Liver (tissue), 9 donors: Measurements from ENCODE around the gene RTF2. TPM values are rescaled to one million over a fixed set of nuclear protein-coding genes. Genes with fewer than 3 reads are reported as not detected.

ENCODE experiments used
- DNase-seq: peaks from one replicate; pipeline ENCODE4 v3.0.0-alpha.2; 2017; ENCODE audit warnings: low spot score
- H3K27ac ChIP-seq, 2 donors: one replicate each; pipeline ENCODE4 v1.7.0; 2013; ENCODE audit warnings: inconsistent platforms in 2 of 2, low read length in 2 of 2, control low read depth in 1 of 2, low read depth in 1 of 2, mild to moderate bottlenecking in 1 of 2
- H3K27me3 ChIP-seq, 4 donors: one replicate each; pipeline versions ENCODE4 v1.6.1 to v1.7.0; 2013; ENCODE audit warnings: low read length in 3 of 4, inconsistent platforms in 1 of 4, mild to moderate bottlenecking in 1 of 4, moderate library complexity in 1 of 4; ENCODE audit not compliant: control insufficient read depth in 4 of 4, insufficient read depth in 4 of 4
- H3K36me3 ChIP-seq, 4 donors: one replicate each; pipeline versions ENCODE4 v1.6.1 to v1.7.0; 2013; ENCODE audit warnings: low read length in 3 of 4, mild to moderate bottlenecking in 3 of 4, low read depth in 1 of 4, moderate library complexity in 1 of 4; ENCODE audit not compliant: control insufficient read depth in 4 of 4, insufficient read depth in 3 of 4
- H3K4me1 ChIP-seq, 4 donors: one replicate each; pipeline versions ENCODE4 v1.6.1 to v1.7.0; 2013; ENCODE audit warnings: low read length in 3 of 4, mild to moderate bottlenecking in 3 of 4, moderate library complexity in 1 of 4; ENCODE audit not compliant: control insufficient read depth in 4 of 4, insufficient read depth in 4 of 4
- H3K4me3 ChIP-seq, 3 donors: one replicate each; pipeline versions ENCODE4 v1.6.1 to v1.7.0; 2013; ENCODE audit warnings: low read length in 3 of 3, control low read depth in 1 of 3, low read depth in 1 of 3, mild to moderate bottlenecking in 1 of 3
- H3K9ac ChIP-seq, 2 donors: one replicate each; pipeline ENCODE4 v1.7.0; 2013; ENCODE audit warnings: low read length in 2 of 2, mild to moderate bottlenecking in 2 of 2, moderate library complexity in 2 of 2, control low read depth in 1 of 2, low read depth in 1 of 2
- H3K9me3 ChIP-seq, 4 donors: one replicate each; pipeline versions ENCODE4 v1.6.1 to v1.7.0; 2013; ENCODE audit warnings: low read length in 3 of 4; ENCODE audit not compliant: control insufficient read depth in 4 of 4
- ATF3 ChIP-seq: IDR thresholded peaks from 2 replicates; pipeline ENCODE4 v1.6.1; 2016; ENCODE audit warnings: antibody characterized with exemption
- EGR1 ChIP-seq, 2 donors: IDR thresholded peaks; 2 replicates each; pipeline ENCODE4 v1.6.1; 2016 to 2018; ENCODE audit warnings: antibody characterized with exemption in 2 of 2, low read depth in 2 of 2
- FOXA1 ChIP-seq: IDR thresholded peaks from 2 replicates; pipeline ENCODE4 v1.6.1; 2016; ENCODE audit warnings: antibody characterized with exemption
- FOXA2 ChIP-seq: IDR thresholded peaks from 2 replicates; pipeline ENCODE4 v1.6.1; 2016; ENCODE audit warnings: antibody characterized with exemption
- GABPA ChIP-seq, 2 donors: IDR thresholded peaks in 1 of 2; conservative IDR thresholded peaks in 1 of 2; 2 replicates each; pipeline ENCODE4 v1.6.1; 2016; ENCODE audit warnings: antibody characterized with exemption in 2 of 2, mild to moderate bottlenecking in 1 of 2, moderate library complexity in 1 of 2
- HNF4A ChIP-seq, 2 donors: conservative IDR thresholded peaks; 2 replicates each; pipeline ENCODE4 v1.6.1; 2016; ENCODE audit warnings: antibody characterized with exemption in 2 of 2, mild to moderate bottlenecking in 2 of 2
- HNF4G ChIP-seq: IDR thresholded peaks from 2 replicates; pipeline ENCODE4 v1.6.1; 2016; ENCODE audit warnings: antibody characterized with exemption
- JUND ChIP-seq, 2 donors: IDR thresholded peaks; 2 replicates each; pipeline ENCODE4 v1.6.1; 2016; ENCODE audit warnings: antibody characterized with exemption in 2 of 2
- MAX ChIP-seq: IDR thresholded peaks from 2 replicates; pipeline ENCODE4 v1.6.1; 2016; ENCODE audit warnings: antibody characterized with exemption
- NR2F2 ChIP-seq: IDR thresholded peaks from 2 replicates; pipeline ENCODE4 v1.6.1; 2016; ENCODE audit warnings: antibody characterized with exemption
- RAD21 ChIP-seq, 2 donors: IDR thresholded peaks; 2 replicates each; pipeline ENCODE4 v1.6.1; 2016; ENCODE audit warnings: antibody characterized with exemption in 2 of 2, mild to moderate bottlenecking in 2 of 2
- RXRA ChIP-seq, 2 donors: IDR thresholded peaks; 2 replicates each; pipeline ENCODE4 v1.6.1; 2017 to 2018; ENCODE audit warnings: antibody characterized with exemption in 2 of 2, mild to moderate bottlenecking in 1 of 2
- SP1 ChIP-seq: IDR thresholded peaks from 2 replicates; pipeline ENCODE4 v1.6.1; 2018; ENCODE audit warnings: antibody characterized with exemption, mild to moderate bottlenecking
- TAF1 ChIP-seq: conservative IDR thresholded peaks from 2 replicates; pipeline ENCODE4 v1.6.1; 2016; ENCODE audit warnings: antibody characterized with exemption, mild to moderate bottlenecking
- YY1 ChIP-seq: IDR thresholded peaks from 2 replicates; pipeline ENCODE4 v1.6.1; 2016; ENCODE audit warnings: antibody characterized with exemption, mild to moderate bottlenecking
- WGBS: extraction: QIAGEN DNeasy Blood & Tissue Kit; methylation state at CpG from one replicate; pipeline ENCODE4 v1.1.7; 2013; 5-methylcytosine and 5-hydroxymethylcytosine counted together
- polyA plus RNA-seq, 2 donors: library from polyadenylated mRNA; stranded (reverse) in 1 of 2; unstranded in 1 of 2; fragments of 200-250 nt in 1 of 2; fragments of >200 nt in 1 of 2; fragmentation: Nextera tagmentation in 1 of 2; extraction: Ambion mirVana in 1 of 2; gene quantifications; one replicate each; pipeline versions ENCODE4 v1.2.1 to v1.2.3, GENCODE V29; 2013 to 2015
- total RNA-seq, 2 donors: library from RNA; depleted of rRNA; stranded (reverse); fragments of >200 nt; gene quantifications; one replicate each; pipeline ENCODE4 v1.2.3, GENCODE V29; 2014
- TF ChIP-seq, protein P1 (sequence below): IDR thresholded peaks from 2 replicates; pipeline ENCODE4 v1.6.1; 2016; ENCODE audit warnings: antibody characterized with exemption, mild to moderate bottlenecking
- TF ChIP-seq, protein P2 (sequence below): IDR thresholded peaks from 2 replicates; pipeline ENCODE4 v1.6.1; 2016; ENCODE audit warnings: antibody characterized with exemption
- TF ChIP-seq, protein P3 (sequence below): fragments of 150-350 bp; IDR thresholded peaks from 2 replicates; pipeline ENCODE4 v1.5.1; 2017; ENCODE audit warnings: improper control_type of control experiment, low read depth, low read length; ENCODE audit not compliant: missing input control
- donor health status: healthy.
- donor health status: healthy.
- donor health status: healthy.
- donor health status: healthy.
- donor health status: healthy.

The RTF2 gene
- total and polyA plus RNA-seq, 4 donors: 29.0 to 46.6 (median 35.1) TPM

DNA sequence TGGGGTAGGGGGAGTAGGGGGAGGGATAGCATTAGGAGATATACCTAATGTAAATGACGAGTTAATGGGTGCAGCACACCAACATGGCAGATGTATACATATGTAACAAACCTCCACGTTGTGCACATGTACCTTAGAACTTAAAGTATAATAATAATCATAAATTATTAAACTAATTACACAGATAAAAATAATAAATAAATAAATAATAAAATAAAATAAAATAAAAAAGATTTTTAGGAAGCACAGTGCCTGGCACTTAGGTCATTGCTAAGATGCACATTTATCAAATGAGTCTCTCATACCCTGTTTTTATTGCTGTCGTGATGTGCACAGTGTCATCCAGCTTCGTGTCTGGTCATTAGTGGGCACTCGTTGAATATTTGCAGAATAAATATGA lies 19.0 kb upstream of the RTF2 start:
- Histone ChIP-seq H3K27me3 (no peaks in the 10 kb centered on the region), H3K27ac (no peak overlapping the region)
- 92% methylated on average over 5 of the region's 5 CpGs for WGBS

GRCh38 chr20:56451056-56451765 lies 17.2 kb upstream of the RTF2 start:
- Histone ChIP-seq H3K9me3 (no peaks in the 10 kb centered on the region), H3K4me1 (no peaks in the 10 kb centered on the region), H3K27ac (no peak overlapping the region), H3K4me3 (no peak overlapping the region), H3K36me3 (peaks cover 0 to 8% (median 0%) of the 10 kb centered on the region in 4 donors), H3K9ac (no peak overlapping the region), H3K27me3 (no peaks in the 10 kb centered on the region)
- WGBS: 89% methylated on average over 13 of the region's 13 CpGs
- no peak for DNase-seq
- TF ChIP-seq RAD21 (IDR thresholded peaks at IDR 0.05) (no peak), GABPA (IDR thresholded peaks at IDR 0.05 in 1 of 2, conservative IDR thresholded peaks at IDR 0.05 in 1 of 2) (no peak), MAX (no peak), FOXA2 (no peak), JUND (IDR thresholded peaks at IDR 0.05) (no peak), NR2F2 (no peak), EGR1 (IDR thresholded peaks at IDR 0.05; ENCODE audit: low read depth in 2 of 2) (no peak), YY1 (no peak), SP1 (no peak), FOXA1 (no peak), ATF3 (no peak), HNF4G (no peak), RXRA (IDR thresholded peaks at IDR 0.05) (no peak)
- TF ChIP-seq, protein P1, sequence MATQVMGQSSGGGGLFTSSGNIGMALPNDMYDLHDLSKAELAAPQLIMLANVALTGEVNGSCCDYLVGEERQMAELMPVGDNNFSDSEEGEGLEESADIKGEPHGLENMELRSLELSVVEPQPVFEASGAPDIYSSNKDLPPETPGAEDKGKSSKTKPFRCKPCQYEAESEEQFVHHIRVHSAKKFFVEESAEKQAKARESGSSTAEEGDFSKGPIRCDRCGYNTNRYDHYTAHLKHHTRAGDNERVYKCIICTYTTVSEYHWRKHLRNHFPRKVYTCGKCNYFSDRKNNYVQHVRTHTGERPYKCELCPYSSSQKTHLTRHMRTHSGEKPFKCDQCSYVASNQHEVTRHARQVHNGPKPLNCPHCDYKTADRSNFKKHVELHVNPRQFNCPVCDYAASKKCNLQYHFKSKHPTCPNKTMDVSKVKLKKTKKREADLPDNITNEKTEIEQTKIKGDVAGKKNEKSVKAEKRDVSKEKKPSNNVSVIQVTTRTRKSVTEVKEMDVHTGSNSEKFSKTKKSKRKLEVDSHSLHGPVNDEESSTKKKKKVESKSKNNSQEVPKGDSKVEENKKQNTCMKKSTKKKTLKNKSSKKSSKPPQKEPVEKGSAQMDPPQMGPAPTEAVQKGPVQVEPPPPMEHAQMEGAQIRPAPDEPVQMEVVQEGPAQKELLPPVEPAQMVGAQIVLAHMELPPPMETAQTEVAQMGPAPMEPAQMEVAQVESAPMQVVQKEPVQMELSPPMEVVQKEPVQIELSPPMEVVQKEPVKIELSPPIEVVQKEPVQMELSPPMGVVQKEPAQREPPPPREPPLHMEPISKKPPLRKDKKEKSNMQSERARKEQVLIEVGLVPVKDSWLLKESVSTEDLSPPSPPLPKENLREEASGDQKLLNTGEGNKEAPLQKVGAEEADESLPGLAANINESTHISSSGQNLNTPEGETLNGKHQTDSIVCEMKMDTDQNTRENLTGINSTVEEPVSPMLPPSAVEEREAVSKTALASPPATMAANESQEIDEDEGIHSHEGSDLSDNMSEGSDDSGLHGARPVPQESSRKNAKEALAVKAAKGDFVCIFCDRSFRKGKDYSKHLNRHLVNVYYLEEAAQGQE: no peak
- TF ChIP-seq, protein P2, sequence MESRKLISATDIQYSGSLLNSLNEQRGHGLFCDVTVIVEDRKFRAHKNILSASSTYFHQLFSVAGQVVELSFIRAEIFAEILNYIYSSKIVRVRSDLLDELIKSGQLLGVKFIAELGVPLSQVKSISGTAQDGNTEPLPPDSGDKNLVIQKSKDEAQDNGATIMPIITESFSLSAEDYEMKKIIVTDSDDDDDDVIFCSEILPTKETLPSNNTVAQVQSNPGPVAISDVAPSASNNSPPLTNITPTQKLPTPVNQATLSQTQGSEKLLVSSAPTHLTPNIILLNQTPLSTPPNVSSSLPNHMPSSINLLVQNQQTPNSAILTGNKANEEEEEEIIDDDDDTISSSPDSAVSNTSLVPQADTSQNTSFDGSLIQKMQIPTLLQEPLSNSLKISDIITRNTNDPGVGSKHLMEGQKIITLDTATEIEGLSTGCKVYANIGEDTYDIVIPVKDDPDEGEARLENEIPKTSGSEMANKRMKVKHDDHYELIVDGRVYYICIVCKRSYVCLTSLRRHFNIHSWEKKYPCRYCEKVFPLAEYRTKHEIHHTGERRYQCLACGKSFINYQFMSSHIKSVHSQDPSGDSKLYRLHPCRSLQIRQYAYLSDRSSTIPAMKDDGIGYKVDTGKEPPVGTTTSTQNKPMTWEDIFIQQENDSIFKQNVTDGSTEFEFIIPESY: no peak
- TF ChIP-seq, protein P3, sequence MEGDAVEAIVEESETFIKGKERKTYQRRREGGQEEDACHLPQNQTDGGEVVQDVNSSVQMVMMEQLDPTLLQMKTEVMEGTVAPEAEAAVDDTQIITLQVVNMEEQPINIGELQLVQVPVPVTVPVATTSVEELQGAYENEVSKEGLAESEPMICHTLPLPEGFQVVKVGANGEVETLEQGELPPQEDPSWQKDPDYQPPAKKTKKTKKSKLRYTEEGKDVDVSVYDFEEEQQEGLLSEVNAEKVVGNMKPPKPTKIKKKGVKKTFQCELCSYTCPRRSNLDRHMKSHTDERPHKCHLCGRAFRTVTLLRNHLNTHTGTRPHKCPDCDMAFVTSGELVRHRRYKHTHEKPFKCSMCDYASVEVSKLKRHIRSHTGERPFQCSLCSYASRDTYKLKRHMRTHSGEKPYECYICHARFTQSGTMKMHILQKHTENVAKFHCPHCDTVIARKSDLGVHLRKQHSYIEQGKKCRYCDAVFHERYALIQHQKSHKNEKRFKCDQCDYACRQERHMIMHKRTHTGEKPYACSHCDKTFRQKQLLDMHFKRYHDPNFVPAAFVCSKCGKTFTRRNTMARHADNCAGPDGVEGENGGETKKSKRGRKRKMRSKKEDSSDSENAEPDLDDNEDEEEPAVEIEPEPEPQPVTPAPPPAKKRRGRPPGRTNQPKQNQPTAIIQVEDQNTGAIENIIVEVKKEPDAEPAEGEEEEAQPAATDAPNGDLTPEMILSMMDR: no peak

More for the DNA sequence above, 19.0 kb upstream of the RTF2 start:
- Histone ChIP-seq H3K36me3 (peaks cover 0 to 8% (median 0%) of the 10 kb centered on the region in 4 donors), H3K9ac (no peak overlapping the region), H3K9me3 (no peaks in the 10 kb centered on the region), H3K4me1 (no peaks in the 10 kb centered on the region), H3K4me3 (no peak overlapping the region)
- no peak for DNase-seq
- TF ChIP-seq HNF4A (conservative IDR thresholded peaks at IDR 0.05) (no peak), SP1 (no peak), EGR1 (IDR thresholded peaks at IDR 0.05; ENCODE audit: low read depth in 2 of 2) (no peak), ATF3 (no peak), HNF4G (no peak), RAD21 (IDR thresholded peaks at IDR 0.05) (no peak), RXRA (IDR thresholded peaks at IDR 0.05) (no peak), MAX (no peak), TAF1 (no peak), NR2F2 (no peak)
- TF ChIP-seq, protein P2: no peak
